ENCODE data around the gene RPL12.
"Not testable (repeated sequence)": the region's sequence is repeated elsewhere in the genome, so short reads cannot be mapped to it uniquely, and the experiment has no call there.

Gene RPL12

DNA sequence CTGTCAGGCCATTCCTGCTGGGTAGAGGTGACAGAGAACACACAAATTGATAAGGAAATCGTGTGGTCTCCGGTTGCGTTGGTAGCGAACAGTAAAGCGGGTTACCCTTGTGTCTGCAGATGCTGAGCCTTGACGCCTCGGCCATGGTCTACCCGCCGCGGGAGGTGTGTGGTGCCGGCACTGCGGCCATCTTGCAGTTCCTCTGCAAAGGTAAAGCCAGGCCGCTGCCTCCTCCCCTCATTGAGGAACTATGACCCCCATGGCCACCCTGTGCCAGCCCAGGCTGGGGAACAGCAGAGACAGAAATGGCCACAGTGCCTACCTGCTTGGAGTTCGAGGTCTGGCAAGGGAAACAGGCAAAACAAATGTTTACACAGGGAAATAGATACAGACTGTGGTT is 16.4 kb upstream of the RPL12 start:
- no peak for DNase-seq (ENCODE audit: low spot score)

DNA sequence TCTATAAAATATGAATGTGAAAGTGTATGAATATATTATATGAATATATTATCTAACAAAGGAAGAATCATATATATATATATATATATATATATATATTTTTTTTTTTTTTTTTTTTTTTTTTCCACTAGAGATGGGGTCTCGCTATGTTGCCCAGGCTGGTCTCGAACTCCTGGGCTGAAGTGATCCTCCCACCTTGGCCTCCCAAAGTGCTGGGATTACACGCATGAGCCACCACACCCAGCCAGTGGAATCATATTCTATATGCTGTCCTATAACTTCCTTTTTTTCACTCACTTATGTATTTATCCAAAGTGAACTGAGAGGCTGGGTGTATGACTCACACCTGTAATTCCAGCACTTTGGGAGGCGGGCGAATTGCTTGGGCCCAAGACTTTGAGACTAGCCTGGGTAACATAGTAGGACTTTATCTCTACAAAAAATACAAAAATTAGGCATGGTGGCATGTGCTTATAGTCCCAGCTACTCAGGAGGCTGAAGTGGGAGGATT is 15.3 kb upstream of the RPL12 start:
- not testable (repeated sequence) for DNase-seq (ENCODE audit: low spot score)

DNA sequence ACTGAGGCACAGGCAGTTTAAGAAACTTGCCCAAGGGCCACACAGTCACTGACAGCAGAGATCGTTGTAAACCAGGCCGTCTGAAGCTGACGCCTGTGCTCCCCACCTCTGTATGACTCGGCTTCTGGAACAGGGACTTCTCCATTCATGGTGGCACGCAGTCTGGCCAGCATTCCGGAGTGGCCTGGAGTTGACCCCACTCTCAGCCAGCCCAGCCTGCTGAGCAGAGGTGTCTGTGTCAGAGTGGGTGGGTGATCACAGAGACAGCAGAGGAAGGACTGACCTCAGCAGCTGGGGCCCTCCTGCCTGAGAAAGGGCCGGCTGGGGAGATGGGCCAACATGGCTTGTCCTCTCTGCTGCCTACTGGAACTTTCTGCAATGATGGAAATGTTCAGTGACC is 12.7 kb upstream of the RPL12 start:
- DNase-seq (ENCODE audit: low spot score): no peak

DNA sequence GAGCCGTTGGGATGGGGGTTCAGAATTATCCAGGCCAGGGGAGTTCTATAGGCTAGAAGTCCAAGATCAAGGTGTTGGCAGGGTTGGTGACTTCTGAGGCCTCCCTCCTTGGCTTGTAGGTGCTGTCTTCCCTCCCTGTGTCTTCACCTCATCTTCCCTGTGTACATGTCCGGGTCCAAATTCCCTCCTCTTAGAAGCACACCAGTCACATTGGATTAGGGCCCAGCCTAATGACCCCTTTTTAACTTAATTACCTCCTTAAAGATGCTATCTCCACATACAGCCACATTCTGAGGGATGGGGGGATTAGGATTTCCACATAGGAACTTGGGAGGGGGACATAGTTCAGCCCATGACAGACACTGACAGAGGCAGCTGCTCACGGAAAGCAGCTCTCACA is 12.2 kb upstream of the RPL12 start:
- no peak for DNase-seq (ENCODE audit: low spot score)

DNA sequence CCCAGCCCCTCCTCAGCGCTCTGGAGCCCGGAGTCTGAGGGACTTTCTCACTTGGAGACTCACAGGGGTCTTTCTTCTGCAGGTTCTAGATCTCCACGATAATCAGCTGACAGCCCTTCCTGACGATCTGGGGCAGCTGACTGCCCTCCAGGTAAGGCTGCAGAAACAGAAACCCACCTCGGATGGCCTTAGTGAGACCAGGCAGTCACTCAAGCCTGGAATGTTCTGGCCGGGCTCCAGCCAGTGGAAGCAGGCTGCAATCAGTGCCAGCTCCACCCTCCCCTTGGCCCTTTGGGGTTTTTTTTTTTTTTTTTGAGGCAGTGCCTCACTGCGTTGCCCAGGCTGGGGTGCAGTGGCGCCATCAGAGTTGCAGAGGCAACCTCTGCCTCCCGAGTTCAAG is 7.7 kb upstream of the RPL12 start:
- no peak for DNase-seq (ENCODE audit: low spot score)

DNA sequence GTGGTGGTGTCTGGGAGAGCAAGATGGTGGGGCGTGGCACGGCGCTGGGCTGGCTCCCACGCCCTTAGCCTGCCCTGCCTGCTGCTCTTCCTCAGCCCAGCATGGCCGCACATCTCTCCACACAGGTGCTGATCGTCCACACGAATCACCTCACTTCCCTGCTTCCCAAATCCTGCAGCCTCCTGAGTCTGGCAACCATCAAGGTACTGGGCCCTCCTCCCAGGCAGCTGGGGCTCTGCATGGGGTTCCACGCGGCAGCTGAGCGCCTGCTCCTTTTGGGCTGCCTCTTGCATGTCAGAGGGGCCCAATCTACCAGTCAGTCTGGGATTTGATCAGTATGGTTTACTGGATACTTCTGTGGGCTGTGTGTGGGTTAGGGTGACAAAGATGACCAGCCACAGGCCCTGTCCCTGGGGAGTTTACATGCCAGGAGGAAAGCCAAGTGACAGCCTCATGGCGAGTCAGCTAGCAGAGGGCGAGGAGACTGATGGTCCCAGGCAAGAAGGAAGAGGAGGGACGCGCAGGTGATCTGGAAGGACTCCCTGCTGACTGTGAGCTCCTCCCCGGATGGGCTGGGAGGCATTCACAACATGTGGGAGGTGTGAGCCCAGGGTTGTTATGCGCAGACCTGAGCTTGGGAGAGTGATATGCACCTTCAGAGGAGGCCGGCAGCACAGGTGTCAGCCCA is 6.1 kb upstream of the RPL12 start:
- DNase-seq (ENCODE audit: low spot score): no peak

DNA sequence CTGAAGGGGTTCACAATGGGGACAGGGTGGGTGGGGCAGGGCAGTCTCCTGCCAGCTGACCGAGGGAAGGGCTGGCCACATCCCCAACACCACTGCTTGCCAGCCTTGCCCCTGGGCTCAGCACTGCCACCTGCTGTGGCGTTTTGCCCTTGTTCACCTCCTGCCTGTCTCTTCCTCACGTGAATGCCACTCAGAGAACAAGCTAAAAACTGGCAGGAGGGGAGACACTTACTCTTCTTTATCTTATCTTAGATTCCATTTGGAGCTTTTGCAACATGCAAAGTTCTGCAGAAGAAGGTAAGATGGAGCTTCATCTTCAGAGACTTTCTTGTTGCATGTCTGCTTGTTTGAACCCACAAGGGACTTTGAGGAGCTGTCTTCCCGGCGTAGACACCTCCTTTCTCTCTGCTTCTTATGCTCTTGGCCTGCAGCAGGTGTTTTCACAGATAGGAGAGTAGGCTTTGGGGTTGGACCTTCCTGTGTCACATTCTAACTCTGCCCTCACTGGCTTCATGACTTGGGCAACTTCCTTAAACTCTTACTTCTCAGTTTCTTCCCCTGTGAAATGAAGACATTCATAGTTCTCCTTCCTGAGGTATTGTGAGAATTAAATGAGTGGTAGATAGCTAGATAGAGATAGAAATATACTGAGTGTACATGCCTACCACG is 4.3 kb upstream of the RPL12 start:
- DNase-seq (ENCODE audit: low spot score): peak; percentile 71

DNA sequence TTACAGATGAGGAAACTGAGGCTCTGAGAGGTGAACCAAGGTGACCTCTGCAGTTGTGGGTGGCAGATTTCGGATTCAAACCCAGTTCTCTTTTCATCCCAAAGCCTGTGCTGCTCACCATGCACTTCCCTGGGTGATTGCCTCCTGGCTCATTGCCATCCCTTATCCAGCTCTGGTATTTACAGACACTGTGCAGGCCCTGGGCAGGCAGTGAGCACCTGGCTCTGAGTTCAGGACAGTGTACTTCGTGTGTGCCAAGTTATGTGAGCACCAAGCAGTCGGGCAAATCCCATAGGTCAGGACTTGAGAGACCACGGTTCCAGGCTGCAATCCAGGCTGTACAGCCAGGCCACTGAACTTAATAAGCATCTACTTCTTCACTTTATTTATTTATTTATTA is 1.5 kb upstream of the RPL12 start:
- DNase-seq (ENCODE audit: low spot score): peak; percentile 60

DNA sequence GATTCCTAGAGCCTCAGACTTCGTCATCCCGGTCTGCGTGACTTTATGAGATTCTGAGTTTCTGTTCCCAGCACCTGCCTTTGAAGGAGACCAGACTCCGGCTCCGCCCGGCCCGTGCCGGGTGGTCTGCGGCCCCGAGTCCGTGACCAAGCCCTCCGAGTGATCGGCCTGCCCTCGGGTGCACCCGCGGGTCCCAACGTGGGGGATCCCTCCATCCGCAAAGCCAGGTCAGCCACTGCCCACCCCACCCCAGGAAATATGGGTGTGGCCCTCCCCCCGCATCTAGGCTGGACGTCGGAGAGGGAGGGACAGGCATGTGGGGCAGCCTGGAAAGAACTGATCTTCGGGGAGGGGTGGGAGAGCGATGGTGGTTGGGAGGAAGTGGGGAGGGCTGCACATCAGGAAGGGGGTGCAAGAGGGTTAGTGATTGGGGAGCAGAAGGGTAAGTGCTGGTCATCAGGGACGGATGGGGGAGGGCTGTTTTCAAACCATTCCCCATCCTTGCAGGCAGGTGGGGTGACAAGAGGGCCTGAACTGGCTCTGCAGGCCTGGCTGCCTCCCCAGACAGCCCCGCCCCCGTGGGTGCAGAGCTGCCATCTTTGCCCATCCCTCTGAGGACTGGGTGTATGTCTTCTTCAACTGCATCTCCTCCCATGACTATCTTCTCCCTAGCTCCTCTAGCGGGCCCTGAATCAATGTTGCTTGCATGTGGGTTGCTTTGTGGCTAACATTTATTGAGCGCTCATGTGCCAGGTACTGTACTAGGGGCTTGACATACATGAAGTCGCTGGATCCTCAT is 851 bp upstream of the RPL12 start:
- DNase-seq (ENCODE audit: low spot score): peak; percentile 79

DNA sequence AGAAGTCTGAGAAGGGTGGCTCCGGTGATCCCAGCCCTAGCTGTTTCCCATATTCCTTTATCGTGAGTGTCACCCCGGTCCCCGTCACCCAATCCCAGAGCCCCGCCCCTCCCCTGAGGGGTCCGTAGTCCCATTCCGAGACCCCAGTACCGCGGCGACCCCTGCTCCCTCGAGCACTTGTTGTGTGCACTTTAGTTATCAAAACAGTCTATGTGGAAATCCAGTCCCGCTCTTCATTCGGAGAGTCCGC is 327 bp upstream of the RPL12 start:
- DNase-seq (ENCODE audit: low spot score): no peak

DNA sequence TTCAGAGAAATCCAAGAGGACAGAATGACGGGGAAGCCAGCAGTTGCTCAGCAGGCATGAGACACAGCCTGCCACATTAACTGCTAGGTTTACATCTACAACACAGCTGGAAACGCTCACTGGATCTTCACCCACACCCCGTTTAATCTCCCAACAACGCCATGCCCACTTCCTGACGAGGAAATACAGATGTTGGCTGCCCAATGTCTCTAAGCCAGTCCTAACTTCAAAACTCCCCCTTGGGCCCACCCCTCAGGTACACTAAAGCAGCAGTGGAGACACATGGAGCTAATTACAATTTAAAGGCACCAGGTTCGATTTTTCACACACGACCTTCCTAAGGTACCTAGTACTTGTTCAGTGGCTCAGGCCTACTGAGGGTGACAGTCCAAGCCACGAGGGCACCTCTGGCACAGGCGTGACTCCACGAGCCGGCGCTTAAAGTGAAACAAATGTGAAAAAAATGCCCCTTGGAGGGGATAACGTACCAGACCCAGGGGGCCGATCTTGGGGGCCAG is 904 bp downstream of the RPL12 start:
- peak; percentile 34 for DNase-seq (ENCODE audit: low spot score)

DNA sequence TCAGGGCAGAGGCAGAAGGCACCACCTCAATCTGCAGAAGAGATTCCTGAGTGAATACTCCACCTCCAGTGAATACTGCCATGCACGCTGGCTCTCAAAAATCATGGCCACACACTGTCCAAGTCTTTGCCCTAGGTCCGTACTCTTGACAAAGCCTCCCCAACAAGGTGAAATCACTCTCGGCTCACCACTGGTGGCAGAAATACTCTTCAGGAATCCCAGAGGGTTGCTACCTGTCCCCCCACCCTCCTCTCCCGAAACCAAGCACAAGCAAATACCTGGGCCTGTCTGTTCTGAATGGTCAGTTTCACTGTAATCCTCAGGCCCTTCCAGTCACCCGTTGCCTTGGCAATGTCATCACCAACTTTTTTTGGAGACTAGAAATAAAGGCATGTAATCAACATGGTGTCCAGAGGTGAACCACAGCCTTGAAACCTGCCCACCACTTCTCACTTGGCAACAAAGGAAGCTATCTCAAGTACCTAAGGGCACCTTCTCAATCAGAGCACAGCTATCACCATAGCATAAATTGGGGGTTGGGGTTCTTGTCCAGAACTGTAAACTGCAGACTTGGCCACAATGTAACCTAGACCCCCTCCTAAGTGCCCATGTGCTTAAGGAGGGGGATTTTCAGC is 1.8 kb downstream of the RPL12 start:
- no peak for DNase-seq (ENCODE audit: low spot score)

DNA sequence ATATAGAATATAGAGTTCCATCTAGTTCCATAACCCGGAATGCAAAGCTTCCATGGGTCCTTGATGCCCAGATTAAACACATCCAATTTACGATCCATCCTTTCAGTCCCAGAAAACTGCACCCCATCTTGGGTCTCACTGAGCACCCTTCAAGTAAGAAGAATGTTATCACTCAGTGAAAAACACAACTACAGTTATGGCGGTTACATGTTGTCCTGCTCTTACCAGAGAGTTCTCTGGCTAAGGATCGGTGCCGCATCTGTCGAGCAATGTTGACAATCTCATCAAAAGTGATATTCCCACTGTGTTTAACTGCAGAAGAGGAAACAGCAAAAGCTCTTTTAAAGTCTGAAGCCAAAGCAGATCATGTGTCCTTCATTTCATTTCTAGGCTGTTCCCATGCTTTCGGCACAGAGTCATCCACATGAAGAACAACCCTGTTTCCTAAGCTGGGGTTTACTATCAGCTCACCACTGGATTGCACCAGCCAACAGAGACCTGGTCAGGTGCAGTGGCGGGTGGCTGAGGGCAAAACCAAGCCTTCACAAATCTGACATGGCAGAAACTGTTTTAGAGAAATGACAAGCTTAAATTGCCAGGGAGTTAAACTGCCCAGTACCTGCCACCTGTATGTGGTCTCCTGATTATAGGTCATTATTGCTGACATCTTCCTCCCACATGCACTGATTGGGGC is 2.9 kb downstream of the RPL12 start:
- no peak for DNase-seq (ENCODE audit: low spot score)

DNA sequence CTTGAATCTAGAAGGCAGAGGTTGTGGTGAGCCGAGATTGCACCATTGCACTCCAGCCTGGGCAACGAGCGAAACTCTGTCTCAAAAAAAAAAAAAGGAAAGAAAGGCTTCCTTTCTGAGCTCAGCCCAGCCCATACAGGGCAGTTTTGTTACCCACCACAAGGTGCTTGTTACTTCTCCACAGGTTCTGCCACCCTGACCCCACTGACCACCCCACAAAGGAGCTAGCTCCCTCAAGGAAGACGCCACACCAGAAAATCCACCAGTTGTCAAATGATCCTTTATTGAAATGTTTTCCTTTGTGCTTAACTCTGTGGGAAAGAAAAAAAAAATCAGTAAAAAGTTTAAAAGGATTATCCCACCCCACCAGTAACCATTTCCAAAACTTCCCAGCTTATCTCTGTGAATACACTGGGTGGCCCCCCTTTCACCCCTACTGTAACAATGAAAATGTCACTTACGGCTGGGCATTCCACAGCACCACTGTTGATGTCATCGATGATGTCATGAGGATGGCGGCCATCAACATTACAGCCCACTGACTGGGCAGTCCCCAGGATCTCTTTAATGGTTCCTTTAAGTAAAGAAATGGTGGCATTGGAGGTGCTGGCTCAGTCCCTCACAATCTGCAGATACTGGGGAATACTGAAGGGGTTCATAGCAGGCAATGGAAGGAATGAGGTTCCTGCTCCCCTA is 3.6 kb downstream of the RPL12 start:
- DNase-seq (ENCODE audit: low spot score): no peak

DNA sequence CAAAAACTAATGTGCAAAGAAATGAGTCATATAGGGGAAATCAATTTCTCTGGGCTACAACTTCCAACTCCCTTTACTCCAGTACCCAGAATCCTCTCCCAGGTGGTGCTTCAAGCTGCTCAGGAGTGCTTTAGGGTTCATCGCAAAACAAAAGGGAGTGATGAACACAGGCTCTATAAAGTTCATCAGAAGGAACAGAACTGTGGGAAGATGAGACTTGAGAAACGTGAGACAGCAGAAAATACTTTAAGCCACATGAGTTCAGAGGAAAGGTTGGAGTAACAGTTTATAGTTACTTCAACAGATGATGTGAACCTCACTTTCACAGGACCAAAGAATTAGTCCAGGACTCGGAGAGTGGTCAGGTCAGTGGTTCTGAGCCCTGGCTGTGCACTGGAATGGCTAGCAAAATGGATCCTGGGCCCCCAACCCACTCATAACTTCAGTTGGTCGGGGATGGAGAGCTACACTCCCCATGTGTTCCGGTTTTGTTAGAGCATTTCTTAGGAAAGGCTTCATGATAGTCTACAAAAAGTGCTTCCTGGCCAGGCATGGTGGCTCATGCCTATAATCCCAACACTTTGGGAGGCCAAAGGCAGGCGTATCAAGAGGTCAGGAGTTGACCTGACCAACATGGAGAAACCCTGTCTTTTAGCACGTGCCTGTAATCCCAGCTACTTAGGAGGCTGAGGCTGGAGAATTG is 4.3 kb downstream of the RPL12 start:
- no peak for DNase-seq (ENCODE audit: low spot score)

DNA sequence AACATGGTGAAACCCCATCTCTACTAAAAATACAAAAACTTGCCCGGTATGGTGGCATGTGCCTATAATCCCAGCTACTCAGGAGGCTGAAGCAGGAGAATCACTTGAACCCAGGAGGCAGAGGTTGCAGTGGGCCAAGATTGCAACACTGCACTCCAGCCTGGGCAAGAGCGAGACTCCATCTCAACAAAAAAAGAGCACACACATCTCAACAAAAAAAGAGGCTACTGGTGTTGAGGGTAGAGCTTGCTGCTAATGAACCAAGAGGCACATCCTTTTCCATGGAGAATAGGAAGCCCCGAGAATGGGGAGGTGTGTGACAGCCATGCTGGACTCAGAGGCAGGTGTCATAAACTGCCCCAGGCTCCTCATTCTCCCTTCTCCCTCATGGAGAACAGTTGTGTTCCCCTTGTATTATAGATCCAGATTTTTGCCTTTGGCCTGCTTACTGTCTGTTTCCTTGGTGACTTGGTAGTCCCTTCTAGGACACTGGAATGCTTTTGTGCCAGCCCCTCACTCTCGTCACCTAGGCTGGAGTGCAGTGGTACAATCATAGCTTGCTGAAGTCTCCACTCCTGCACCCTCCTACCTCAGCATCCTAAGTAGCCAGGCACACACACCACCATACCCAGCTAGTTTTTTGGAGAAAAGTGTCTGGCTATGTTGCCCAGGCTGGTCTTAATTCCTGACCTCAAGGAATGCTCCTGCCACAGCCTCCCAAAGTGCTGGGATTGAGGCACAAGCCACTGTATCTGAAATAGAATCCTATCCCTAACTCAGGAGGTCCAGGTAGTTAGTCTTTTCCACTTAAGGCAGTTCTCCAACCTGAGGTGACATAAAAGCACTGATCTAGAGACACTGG is 5.1 kb downstream of the RPL12 start:
- no peak for DNase-seq (ENCODE audit: low spot score)

DNA sequence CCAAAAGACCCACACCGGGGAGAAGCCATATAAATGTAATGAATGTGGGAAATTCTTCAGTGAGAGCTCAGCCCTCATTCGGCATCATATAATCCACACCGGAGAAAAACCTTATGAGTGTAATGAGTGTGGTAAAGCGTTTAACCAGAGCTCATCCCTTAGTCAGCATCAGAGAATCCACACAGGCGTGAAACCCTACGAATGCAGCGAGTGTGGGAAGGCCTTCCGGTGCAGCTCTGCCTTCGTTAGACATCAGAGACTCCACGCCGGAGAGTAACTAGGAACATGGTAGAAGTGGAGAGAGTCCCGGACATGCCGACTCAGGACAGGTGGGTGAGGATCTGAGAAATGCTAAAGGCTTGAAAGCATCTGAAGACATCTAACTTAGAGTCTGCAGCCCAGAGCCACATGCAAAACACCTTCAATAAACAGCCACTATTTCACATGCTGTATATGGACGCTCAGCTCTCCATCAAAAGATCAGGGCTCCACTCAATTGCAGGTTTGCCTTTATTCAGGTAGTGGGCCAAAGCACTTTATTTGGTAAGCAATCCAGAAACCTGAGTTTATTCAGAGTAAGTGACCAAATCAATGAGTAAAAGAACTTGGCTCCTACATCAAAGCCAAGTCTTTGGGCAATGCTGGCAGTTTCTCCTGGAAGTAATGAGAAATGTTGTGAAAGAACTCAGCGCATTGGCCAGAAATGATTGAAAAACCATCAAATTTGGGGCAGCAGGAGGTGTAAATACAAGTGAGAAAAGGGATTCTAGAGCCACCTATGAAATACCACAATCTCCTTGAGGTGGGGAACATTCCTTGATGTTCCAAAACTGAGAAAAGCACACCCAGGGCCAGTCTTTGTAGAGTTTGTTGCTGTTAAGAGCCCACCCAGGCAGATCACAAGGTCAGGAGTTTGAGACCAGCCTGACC is 6.0 kb downstream of the RPL12 start:
- no peak for DNase-seq (ENCODE audit: low spot score)

DNA sequence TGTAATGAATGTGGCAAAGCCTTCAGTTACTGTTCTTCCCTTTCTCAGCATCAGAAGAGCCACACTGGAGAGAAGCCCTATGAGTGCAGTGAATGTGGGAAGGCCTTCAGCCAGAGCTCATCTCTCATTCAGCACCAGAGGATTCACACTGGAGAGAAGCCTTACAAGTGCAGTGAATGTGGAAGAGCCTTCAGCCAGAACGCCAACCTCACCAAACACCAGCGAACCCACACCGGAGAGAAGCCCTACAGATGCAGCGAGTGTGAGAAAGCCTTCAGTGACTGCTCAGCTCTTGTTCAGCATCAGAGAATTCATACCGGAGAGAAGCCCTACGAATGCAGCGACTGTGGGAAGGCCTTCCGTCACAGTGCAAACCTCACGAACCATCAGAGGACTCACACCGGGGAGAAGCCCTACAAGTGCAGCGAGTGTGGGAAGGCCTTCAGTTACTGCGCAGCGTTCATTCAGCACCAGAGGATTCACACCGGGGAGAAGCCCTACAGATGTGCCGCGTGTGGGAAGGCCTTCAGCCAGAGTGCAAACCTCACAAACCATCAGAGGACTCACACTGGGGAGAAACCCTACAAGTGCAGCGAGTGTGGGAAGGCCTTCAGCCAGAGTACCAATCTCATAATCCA is 6.8 kb downstream of the RPL12 start:
- DNase-seq (ENCODE audit: low spot score): no peak
